ENCODE results near the gene FMNL2. TPM values are rescaled to one million over a fixed set of nuclear protein-coding genes. Genes with fewer than 3 reads are reported as not detected.

FMNL2 gene
- total RNA-seq, 1 experiment from 2014 or later: 28.1 TPM

- DNase-seq (ENCODE audit: low read depth, low spot score) (no peak), ATAC-seq (no peak)
- no peak overlapping the region for H2AFZ ChIP-seq (ENCODE audit: low read depth, low read length, poor library complexity, severe bottlenecking)
- H3K9ac ChIP-seq (ENCODE audit: low read length): no peak overlapping the region
- BruUV-seq (replicated peaks): no TSS peak
- no peak overlapping the region for H3K4me3 ChIP-seq (replicated peaks in 1 of 2; ENCODE audit: low read depth in 1 of 2, low read length in 2 of 2)
- ChIA-PET CTCF (no interaction called here), POLR2A (no interaction called here), RAD21 (ENCODE audit: low non-redundant PET in 1 of 2, low total read pairs in 2 of 2, uncharacterized antibody in 2 of 2, unreplicated experiment in 2 of 2) (no interaction called here)
- peaks cover 18% of the 10 kb centered on the region for H3K79me2 ChIP-seq (ENCODE audit: insufficient read depth, low read length)
- TF ChIP-seq REST (IDR thresholded peaks at IDR 0.05; ENCODE audit: low read depth): no peak
- TF ChIP-seq EZH2phosphoT487 (IDR thresholded peaks at IDR 0.05; ENCODE audit: borderline replicate concordance): no peak
- no peak for TF ChIP-seq ELF1 (IDR thresholded peaks at IDR 0.05; ENCODE audit: borderline replicate concordance, low read depth)
- TF ChIP-seq ATF3 (IDR thresholded peaks at IDR 0.05): no peak
- no peak for TF ChIP-seq JUND (IDR thresholded peaks at IDR 0.05)
- no peak for TF ChIP-seq RAD21 (IDR thresholded peaks at IDR 0.05; ENCODE audit: low read depth)
- TF ChIP-seq YY1 (IDR thresholded peaks at IDR 0.05; ENCODE audit: extremely low read depth, insufficient replicate concordance, low read depth, low read length): no peak
- intact Hi-C loops (cut with micrococcal nuclease): no loop called here
- H3K4me1 ChIP-seq (ENCODE audit: control insufficient read depth in 1 of 2, insufficient read depth in 2 of 2, low read length in 2 of 2): no peaks in the 10 kb centered on the region
- H3K9me2 ChIP-seq (ENCODE audit: insufficient read depth): no peaks in the 10 kb centered on the region
- no peaks in the 10 kb centered on the region for H3K9me3 ChIP-seq (ENCODE audit: control insufficient read depth in 1 of 2, insufficient read depth in 1 of 2, low read depth in 1 of 2, low read length in 2 of 2)
- no peak overlapping the region for H3K4me2 ChIP-seq (ENCODE audit: low read length)
- H3K36me3 ChIP-seq (ENCODE audit: control insufficient read depth in 1 of 2, insufficient read depth in 2 of 2, low read length in 2 of 2): no peaks in the 10 kb centered on the region
- no peak overlapping the region for H3K27ac ChIP-seq (ENCODE audit: low read depth, low read length)
- H4K20me1 ChIP-seq (ENCODE audit: insufficient read depth): no peaks in the 10 kb centered on the region
- no peaks in the 10 kb centered on the region for H3K27me3 ChIP-seq (ENCODE audit: insufficient read depth, low read length)
These were observed 148.5 kb downstream of the FMNL2 start for GRCh38 chr2:152483276-152484063.

Data from HCT116 (cell line).